Measurements from ENCODE around the gene CHRNA1. TPM values are rescaled to one million over a fixed set of nuclear protein-coding genes. Genes with fewer than 3 reads are reported as not detected.
A peak's percentile ranks its signal among the peaks of the same experiment; 100 is the strongest.

The CHRNA1 gene
- total and polyA plus RNA-seq, 10 of the 15 experiments (the other 5 are each of a cell fraction or from before 2014, with no cell fraction given), result 0.05 to 0.14 TPM; not detected in 8

- intact Hi-C loops (cut with micrococcal nuclease; ENCODE audit: unreplicated experiment) (loop anchor here (2.0 kb wide), 2 partner anchors 49 to 285 kb away; no protein-coding TSS in a partner anchor), in situ Hi-C loops (cut with MboI) (loop anchor here (25.0 kb wide), 1 partner anchor 113 kb away; the partner anchor contains the start of gene WIPF1)
- Histone ChIP-seq H4K20me1 (ENCODE audit: control insufficient read depth, insufficient read depth) (no peaks in the 10 kb centered on the region), H3K79me2 (ENCODE audit: control insufficient read depth, insufficient read depth, low read length) (no peaks in the 10 kb centered on the region), H3K4me3 (no peak overlapping the region), H3K27ac (ENCODE audit: control insufficient read depth, insufficient read depth) (no peak overlapping the region), H3K4me2 (ENCODE audit: control insufficient read depth, insufficient read depth) (no peak overlapping the region), H3K36me3 (ENCODE audit: control insufficient read depth in 2 of 2, insufficient read depth in 2 of 2, low read length in 1 of 2) (no peaks in the 10 kb centered on the region), H3K4me1 (ENCODE audit: control insufficient read depth, insufficient read depth, low read length) (no peaks in the 10 kb centered on the region), H3K9ac (ENCODE audit: control insufficient read depth, insufficient read depth, low read length) (no peak overlapping the region), H2AFZ (ENCODE audit: control insufficient read depth, low read depth, low read length) (no peak overlapping the region), H3K9me3 (replicated peaks; ENCODE audit: control insufficient read depth, insufficient read depth, low read length) (no peaks in the 10 kb centered on the region), H3K27me3 (replicated peaks in 1 of 2; ENCODE audit: control insufficient read depth in 2 of 2, insufficient read depth in 2 of 2, low read length in 1 of 2) (no peaks in the 10 kb centered on the region; a peak in 3 of 4 replicates)
- WGBS (ENCODE audit: insufficient coverage, insufficient replicate concordance, low lambda C conversion rate, missing lambda C conversion rate), result 22% methylated on average over 4 of the region's 4 CpGs
- ATAC-seq (peak; percentile 69), DNase-seq (ENCODE audit: low read depth, low spot score) (no peak), FAIRE-seq (peak; percentile 93)
- RAD21 ChIA-PET (ENCODE audit: unreplicated experiment), result interaction anchor here (0.7 to 3.3 kb wide), 8 partner anchors 9 to 237 kb away, joined by 3 to 16 read pairs (median 4); partner anchors contain the start of gene CHRNA1
- CTCF ChIA-PET, result interaction anchor here (0.7 to 6.4 kb wide), 39 partner anchors 9 to 988 kb away, joined by 3 to 99 read pairs (median 5); partner anchors contain the start of genes CHRNA1 and WIPF1
- BruUV-seq (replicated peaks), result no TSS peak
- POLR2A ChIA-PET, result no interaction called here
- SMC1A ChIA-PET (ENCODE audit: uncharacterized antibody, unreplicated experiment), result interaction anchor here (0.8 to 6.9 kb wide), 11 partner anchors 13 to 285 kb away, joined by 3 to 63 read pairs (median 5); partner anchors contain the start of gene CHRNA1
- no peak for TF ChIP-seq SIX5 (IDR thresholded peaks at IDR 0.05; ENCODE audit: low read depth, low read length, severe bottlenecking)
- no peak for TF ChIP-seq ZBTB33 (IDR thresholded peaks at IDR 0.05)
- no peak for TF ChIP-seq EED (IDR thresholded peaks at IDR 0.05; ENCODE audit: low read depth)
- TF ChIP-seq ZNF592 (IDR thresholded peaks at IDR 0.05), result 0 out of 2 replicates have a peak, but pooled peaks have one; percentile 24
- peak; percentile 58 to 68 (median 62) for TF ChIP-seq CTCF (IDR thresholded peaks at IDR 0.05 in 2 of 3, conservative IDR thresholded peaks at IDR 0.05 in 1 of 3; ENCODE audit: control insufficient read depth in 2 of 3, extremely low read depth in 1 of 3, insufficient read depth in 1 of 3, low read depth in 3 of 3, low read length in 3 of 3)
- peak; percentile 55; the same call in 1 of the 2 replicates for TF ChIP-seq SMC3 (IDR thresholded peaks at IDR 0.05; ENCODE audit: borderline replicate concordance, low read length)
- TF ChIP-seq FOXM1 (IDR thresholded peaks at IDR 0.05; ENCODE audit: low read depth, low read length), result no peak
- TF ChIP-seq FOS (IDR thresholded peaks at IDR 0.05; ENCODE audit: borderline replicate concordance, extremely low read depth, insufficient read length), result no peak
- no peak for TF ChIP-seq PRDM15 (CRISPR knock-in tag; IDR thresholded peaks at IDR 0.05)
Observed at GRCh38 chr2:174699993-174700766, 64.1 kb downstream of the CHRNA1 start.
